Fibroblast of villous mesenchyme (primary cell): ENCODE measurements around the gene ST6GALNAC3. TPM values are rescaled to one million over a fixed set of nuclear protein-coding genes. Genes with fewer than 3 reads are reported as not detected.

ENCODE experiments used
- DNase-seq: peaks from one replicate; pipeline ENCODE4 v3.0.0-alpha.2; 2010; ENCODE audit warnings: low read depth
- H3K4me3 ChIP-seq: 2 replicates; pipeline ENCODE4 v1.5.1; 2011; ENCODE audit warnings: low read depth, mild to moderate bottlenecking, low read length
- CTCF ChIP-seq: IDR thresholded peaks from 2 replicates; pipeline ENCODE4 v1.5.1; 2012; ENCODE audit warnings: low read depth, mild to moderate bottlenecking, low read length; ENCODE audit not compliant: insufficient read depth
- total RNA-seq: library from RNA; depleted of rRNA; stranded (reverse); fragments of >200 nt; gene quantifications from 2 replicates; pipeline ENCODE4 v1.2.3, GENCODE V29; 2012

ST6GALNAC3 gene
- total RNA-seq, 1 donor = 1.3 TPM

GRCh38 chr1:76444773-76445172 is 370.2 kb downstream of the ST6GALNAC3 start:
- TF ChIP-seq CTCF = no peak
- no peak overlapping the region for H3K4me3 ChIP-seq
- no peak for DNase-seq

- no peak overlapping the region for H3K4me3 ChIP-seq
- no peak for TF ChIP-seq CTCF
- no peak for DNase-seq
These were observed 375.7 kb downstream of the ST6GALNAC3 start for GRCh38 chr1:76450229-76450628.

- no peak overlapping the region for H3K4me3 ChIP-seq
- no peak for TF ChIP-seq CTCF
- DNase-seq = no peak
These were observed 388.7 kb downstream of the ST6GALNAC3 start for GRCh38 chr1:76463278-76463677.

- H3K4me3 ChIP-seq = no peak overlapping the region
- TF ChIP-seq CTCF = no peak
- DNase-seq = no peak
These were observed 389.3 kb downstream of the ST6GALNAC3 start for GRCh38 chr1:76463849-76464248.

GRCh38 chr1:76465030-76465429 is 390.5 kb downstream of the ST6GALNAC3 start:
- no peak for TF ChIP-seq CTCF
- H3K4me3 ChIP-seq = no peak overlapping the region
- DNase-seq = peak; percentile 2

GRCh38 chr1:76470166-76470565 is 395.6 kb downstream of the ST6GALNAC3 start:
- H3K4me3 ChIP-seq = no peak overlapping the region
- no peak for TF ChIP-seq CTCF
- DNase-seq = no peak

GRCh38 chr1:76471536-76471935 is 397.0 kb downstream of the ST6GALNAC3 start:
- no peak for DNase-seq
- no peak for TF ChIP-seq CTCF
- H3K4me3 ChIP-seq = no peak overlapping the region
